Astrocyte of the hippocampus (primary cell): ENCODE measurements around the gene PSMD4.
"Not testable (repeated sequence)": the region's sequence is repeated elsewhere in the genome, so short reads cannot be mapped to it uniquely, and the experiment has no call there.

Experiments used
- DNase-seq: peaks from one replicate; pipeline ENCODE4 v3.0.0; 2011; ENCODE audit warnings: low read depth, low spot score

PSMD4 gene

GRCh38 chr1:151273924-151274466, 19.5 kb downstream of the PSMD4 start:
- peak; percentile 51 for DNase-seq

- DNase-seq, result not testable (repeated sequence)
Measured at GRCh38 chr1:151275341-151275740, 20.8 kb downstream of the PSMD4 start.

DNA sequence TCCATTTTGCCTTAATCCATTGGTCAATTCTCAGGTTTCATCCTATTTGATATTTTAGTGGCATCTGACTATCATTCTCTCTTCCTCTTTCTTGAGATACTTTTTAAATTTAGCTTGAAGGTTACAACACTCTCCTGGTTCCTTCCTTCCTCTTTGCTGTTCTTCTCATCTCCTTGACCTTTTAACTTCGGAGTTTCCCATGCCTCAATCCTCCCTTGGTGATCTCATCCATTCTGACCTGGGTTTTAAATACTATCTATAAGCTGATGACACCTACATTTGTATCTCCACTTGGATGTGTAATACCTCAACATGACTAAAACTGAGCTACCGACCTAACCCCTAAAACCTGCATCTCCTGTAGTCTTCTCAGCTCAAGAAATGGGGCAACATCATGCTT, 22.7 kb downstream of the PSMD4 start:
- no peak for DNase-seq

DNA sequence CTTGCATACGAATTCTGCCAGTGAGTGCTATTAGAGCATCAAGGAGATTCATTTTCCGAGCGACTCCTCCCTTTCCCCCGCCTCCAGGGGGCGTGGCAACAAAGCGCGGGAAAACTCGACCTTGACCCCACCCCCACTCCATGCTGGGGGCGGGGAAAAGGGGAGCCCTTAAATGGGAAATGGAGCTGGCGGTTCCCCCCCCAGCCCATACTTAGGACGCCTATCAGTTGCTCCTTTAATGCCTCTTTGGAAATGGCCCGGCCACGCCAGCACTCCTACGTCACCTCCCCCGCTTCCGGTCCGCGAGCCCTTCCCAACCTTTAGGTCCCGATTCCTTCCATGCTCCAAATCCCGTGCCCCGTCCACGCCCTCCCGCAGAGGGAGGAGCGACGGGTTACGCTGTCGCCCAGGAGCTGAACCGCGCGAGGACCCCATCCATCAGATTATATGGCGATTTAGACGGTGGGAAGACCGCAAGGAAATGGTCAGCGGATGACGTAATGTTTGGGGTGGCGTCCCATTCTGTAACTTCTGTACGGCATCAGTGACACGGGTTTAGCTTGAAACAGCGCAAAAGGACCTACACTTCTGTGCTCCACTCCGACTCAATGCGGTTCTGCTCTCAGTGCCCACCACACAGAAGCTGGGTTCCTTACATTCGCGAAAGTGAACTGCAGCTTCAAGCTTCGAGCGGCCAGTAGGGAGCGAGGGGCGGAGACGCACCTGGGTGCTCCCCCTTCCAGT, 26.9 kb downstream of the PSMD4 start:
- peak; percentile 98 for DNase-seq

- peak; percentile 100 for DNase-seq
Measured at GRCh38 chr1:151281969-151282882, 27.7 kb downstream of the PSMD4 start, which contains the start of gene ZNF687. ZNF687 (plus strand) TSS chr1:151282299; CDS start chr1:151286292, 3,993 bp downstream.

- DNase-seq, result peak; percentile 32
Measured at GRCh38 chr1:151282883-151283725, 28.6 kb downstream of the PSMD4 start.

DNA sequence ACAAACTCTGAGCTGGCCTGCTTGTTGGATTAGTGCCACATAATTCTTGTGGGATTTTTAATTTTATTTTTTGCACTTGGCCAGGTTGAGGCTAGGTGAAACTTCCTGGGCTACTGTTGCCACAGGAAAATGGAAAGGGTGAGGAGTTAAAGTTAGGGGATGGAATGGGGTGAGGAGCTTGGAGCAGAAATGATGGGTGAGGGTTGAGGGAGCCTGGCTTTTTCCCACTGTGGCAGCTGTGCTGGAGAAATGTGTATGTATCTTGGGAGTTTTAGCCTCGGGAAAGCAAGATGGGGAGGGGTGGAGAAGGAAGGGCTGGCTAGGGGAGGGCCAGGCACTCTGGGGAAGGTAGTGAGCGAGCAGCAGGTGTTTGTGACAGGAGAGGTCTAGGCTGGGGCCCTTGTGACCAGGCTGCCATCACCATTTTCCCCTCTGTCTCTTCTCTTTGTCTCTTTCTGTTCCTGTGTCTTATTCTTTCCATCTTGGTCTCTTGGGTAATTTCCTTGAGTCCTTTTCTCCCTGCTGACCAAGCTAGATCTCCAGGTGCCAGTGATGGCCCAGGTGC, 29.6 kb downstream of the PSMD4 start:
- DNase-seq, result no peak

GRCh38 chr1:151286619-151287340, 32.2 kb downstream of the PSMD4 start:
- no peak for DNase-seq

DNA sequence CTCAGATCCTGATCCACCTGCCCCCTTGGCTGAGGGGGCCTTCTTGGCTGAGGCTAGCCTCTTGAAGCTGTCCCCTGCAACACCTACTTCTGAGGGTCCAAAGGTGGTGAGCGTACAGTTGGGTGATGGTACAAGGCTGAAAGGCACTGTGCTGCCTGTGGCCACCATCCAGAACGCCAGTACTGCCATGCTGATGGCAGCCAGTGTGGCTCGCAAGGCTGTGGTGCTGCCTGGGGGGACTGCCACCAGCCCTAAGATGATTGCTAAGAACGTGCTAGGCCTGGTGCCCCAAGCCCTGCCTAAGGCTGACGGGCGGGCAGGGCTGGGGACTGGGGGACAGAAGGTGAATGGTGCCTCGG, 32.8 kb downstream of the PSMD4 start:
- no peak for DNase-seq

GRCh38 chr1:151287767-151288500, 33.4 kb downstream of the PSMD4 start:
- no peak for DNase-seq

DNA sequence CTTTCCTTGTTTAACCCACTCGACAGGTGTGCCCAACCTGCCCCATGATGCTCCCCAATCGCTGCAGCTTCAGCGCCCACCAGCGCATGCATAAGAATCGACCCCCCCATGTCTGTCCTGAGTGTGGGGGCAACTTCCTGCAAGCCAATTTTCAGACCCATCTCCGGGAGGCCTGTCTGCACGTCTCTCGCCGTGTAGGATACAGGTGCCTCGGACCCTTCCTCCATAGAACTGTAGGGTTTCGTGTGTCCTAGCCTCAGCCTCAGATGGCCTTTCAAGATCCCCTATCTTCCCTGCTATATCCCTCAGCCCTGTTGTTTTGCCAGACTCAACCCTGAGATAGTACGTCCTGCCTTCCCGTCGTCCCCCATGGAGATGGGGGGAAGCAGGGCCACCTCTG, 34.0 kb downstream of the PSMD4 start:
- no peak for DNase-seq

DNA sequence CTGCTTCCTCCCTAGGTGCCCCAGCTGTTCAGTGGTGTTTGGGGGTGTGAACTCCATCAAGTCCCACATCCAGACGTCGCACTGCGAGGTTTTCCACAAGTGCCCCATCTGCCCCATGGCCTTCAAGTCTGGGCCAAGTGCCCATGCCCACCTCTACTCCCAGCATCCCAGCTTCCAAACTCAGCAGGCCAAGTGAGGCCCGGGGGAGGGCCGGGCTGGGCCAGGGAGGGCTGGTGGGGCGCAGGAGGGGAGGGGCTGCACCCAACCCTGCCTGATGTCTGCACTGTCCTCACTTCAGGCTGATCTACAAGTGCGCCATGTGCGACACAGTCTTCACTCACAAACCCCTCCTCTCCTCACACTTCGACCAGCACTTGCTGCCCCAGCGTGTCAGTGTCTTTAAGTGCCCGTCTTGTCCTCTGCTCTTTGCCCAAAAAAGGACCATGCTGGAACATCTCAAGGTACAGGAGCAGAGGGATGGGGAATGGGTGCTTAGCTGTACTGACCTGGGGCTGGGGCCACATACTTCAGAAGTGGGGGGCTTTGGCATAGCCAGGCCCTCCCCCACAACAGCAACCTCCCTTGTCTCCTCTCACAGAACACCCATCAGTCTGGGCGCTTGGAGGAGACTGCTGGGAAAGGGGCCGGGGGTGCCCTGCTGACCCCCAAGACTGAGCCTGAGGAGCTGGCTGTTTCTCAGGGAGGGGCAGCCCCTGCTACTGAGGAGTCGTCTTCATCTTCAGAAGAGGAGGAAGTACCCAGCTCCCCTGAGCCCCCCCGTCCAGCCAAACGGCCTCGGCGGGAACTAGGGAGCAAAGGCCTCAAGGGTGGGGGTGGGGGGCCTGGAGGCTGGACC, 34.8 kb downstream of the PSMD4 start:
- no peak for DNase-seq

DNA sequence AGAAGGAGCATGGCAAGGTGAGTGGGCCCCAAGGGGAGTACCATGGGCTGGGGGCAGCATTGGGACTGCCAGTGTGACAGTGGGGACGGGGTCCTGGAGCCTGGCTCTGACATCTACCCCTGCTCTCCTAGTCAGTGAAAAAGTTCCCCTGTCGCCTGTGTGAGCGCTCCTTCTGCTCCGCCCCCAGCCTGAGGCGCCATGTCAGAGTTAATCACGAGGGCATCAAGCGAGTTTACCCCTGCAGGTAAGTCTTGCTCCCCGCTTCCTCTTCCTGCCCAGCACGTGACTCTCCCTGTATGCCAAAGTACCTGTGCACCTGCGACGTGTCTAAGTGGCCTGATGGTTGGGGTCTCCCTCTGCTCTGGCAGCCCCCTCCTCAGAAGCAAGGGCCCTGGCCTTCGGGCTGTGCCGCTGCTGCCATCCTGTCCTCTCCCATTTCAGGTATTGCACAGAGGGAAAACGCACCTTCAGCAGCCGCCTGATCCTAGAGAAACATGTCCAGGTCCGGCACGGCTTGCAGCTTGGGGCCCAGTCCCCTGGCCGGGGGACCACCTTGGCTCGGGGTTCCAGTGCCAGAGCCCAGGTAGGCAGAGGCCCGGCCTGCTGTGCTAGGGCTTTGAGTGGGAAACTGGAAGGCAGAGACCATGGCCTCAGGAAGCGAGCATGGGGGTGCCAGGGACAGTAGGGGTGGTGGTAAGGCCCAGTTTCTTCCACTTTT, 35.6 kb downstream of the PSMD4 start:
- DNase-seq, result no peak

DNA sequence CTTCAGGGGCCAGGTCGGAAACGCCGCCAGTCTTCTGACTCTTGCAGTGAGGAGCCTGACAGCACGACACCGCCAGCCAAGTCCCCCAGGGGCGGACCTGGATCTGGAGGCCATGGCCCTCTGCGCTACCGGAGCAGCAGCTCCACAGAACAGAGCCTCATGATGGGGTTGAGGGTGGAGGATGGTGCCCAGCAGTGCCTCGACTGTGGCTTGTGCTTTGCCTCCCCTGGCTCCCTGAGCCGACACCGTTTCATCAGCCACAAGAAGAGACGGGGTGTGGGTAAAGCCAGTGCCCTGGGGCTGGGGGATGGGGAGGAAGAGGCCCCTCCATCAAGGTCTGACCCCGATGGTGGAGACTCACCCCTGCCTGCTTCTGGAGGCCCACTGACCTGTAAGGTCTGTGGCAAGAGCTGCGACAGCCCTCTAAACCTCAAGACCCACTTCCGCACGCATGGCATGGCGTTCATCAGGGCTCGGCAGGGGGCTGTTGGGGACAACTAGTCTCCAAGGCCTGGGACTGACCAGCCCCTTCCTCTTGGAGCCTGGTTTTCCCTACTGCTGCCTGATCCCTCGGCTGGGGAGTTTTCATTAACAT, 36.3 kb downstream of the PSMD4 start:
- DNase-seq, result no peak

GRCh38 chr1:151292207-151293030, 37.9 kb downstream of the PSMD4 start:
- no peak for DNase-seq

- DNase-seq, result no peak
Measured at GRCh38 chr1:151293093-151293492, 38.6 kb downstream of the PSMD4 start.
